Activated B cell treated with CpG ODN at 0.5 μM for 24 hours (primary cell): ENCODE measurements around the gene PYGB. TPM values are rescaled to one million over a fixed set of nuclear protein-coding genes. Genes with fewer than 3 reads are reported as not detected.

ENCODE experiments used
- ATAC-seq: fragments of 200-7000 bp; cut with Tn5 transposase; one replicate; pipeline ENCODE4 v1.10.0; 2021; ENCODE audit warnings: low read depth, mild to moderate bottlenecking, moderate library complexity
- CTCF ChIA-PET: fragments of 350-600 bp; sonication (Branson Sonifier 250); formaldehyde crosslinking; loops from one replicate; lab custom pipeline; 2021; ENCODE audit warnings: antibody characterized with exemption; lab: Charles Lee
- POLR2A ChIA-PET: fragments of 350-600 bp; sonication (Branson Sonifier 250); formaldehyde crosslinking; loops from one replicate; lab custom pipeline; 2021; ENCODE audit warnings: antibody characterized with exemption; lab: Charles Lee
- DNase-seq: peaks from one replicate; pipeline ENCODE4 v3.0.0; 2022
- H3K27ac Mint-ChIP-seq: one replicate; pipeline ENCODE4 v1.8.0; 2020; ENCODE audit warnings: mixed read lengths
- H3K27me3 Mint-ChIP-seq: one replicate; pipeline ENCODE4 v1.8.0; 2021; ENCODE audit warnings: mixed read lengths
- H3K36me3 Mint-ChIP-seq: one replicate; pipeline ENCODE4 v1.8.0; 2021; ENCODE audit warnings: low read depth, mixed read lengths
- H3K4me1 Mint-ChIP-seq: one replicate; pipeline ENCODE4 v1.8.0; 2021; ENCODE audit warnings: mixed read lengths
- H3K4me3 Mint-ChIP-seq: one replicate; pipeline ENCODE4 v1.8.0; 2020; ENCODE audit warnings: mild to moderate bottlenecking, mixed read lengths
- H3K9me3 Mint-ChIP-seq: one replicate; pipeline ENCODE4 v1.8.0; 2020; ENCODE audit warnings: mixed read lengths
- intact Hi-C: fragments of 100-400 bp; cut with micrococcal nuclease; formaldehyde crosslinking; loops from one replicate; pipeline ENCODE4 v1.15.1; 2024
- total RNA-seq: library from RNA; stranded (reverse); gene quantifications from 2 replicates; pipeline ENCODE4 v1.2.3, GENCODE V29; 2022
- TF ChIP-seq, protein P1 (sequence below): fragments of 200-600 bp; IDR thresholded peaks from one replicate; pipeline ENCODE4 v1.8.0; 2022; ENCODE audit warnings: antibody characterized with exemption, mild to moderate bottlenecking

Gene PYGB
- total RNA-seq, 1 donor from 2014 or later: 23.5 TPM

- Mint-ChIP-seq H3K4me3 (no peak overlapping the region), H3K9me3 (no peaks in the 10 kb centered on the region), H3K27me3 (peaks cover 3% of the 10 kb centered on the region), H3K36me3 (peaks cover 5% of the 10 kb centered on the region), H3K4me1 (peaks cover 25% of the 10 kb centered on the region), H3K27ac (no peak overlapping the region)
- intact Hi-C loops: no loop called here
- ATAC-seq (no peak), DNase-seq (no peak)
- CTCF ChIA-PET: no interaction called here
- TF ChIP-seq, protein P1, sequence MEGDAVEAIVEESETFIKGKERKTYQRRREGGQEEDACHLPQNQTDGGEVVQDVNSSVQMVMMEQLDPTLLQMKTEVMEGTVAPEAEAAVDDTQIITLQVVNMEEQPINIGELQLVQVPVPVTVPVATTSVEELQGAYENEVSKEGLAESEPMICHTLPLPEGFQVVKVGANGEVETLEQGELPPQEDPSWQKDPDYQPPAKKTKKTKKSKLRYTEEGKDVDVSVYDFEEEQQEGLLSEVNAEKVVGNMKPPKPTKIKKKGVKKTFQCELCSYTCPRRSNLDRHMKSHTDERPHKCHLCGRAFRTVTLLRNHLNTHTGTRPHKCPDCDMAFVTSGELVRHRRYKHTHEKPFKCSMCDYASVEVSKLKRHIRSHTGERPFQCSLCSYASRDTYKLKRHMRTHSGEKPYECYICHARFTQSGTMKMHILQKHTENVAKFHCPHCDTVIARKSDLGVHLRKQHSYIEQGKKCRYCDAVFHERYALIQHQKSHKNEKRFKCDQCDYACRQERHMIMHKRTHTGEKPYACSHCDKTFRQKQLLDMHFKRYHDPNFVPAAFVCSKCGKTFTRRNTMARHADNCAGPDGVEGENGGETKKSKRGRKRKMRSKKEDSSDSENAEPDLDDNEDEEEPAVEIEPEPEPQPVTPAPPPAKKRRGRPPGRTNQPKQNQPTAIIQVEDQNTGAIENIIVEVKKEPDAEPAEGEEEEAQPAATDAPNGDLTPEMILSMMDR: no peak
- POLR2A ChIA-PET: no interaction called here
Measured at GRCh38 chr20:25250508-25250907, 2.6 kb downstream of the PYGB start.

GRCh38 chr20:25251019-25251418 lies 3.1 kb downstream of the PYGB start:
- H3K27ac Mint-ChIP-seq: no peak overlapping the region
- TF ChIP-seq, protein P1: no peak
- H3K4me3 Mint-ChIP-seq: no peak overlapping the region
- no peaks in the 10 kb centered on the region for H3K9me3 Mint-ChIP-seq
- DNase-seq (no peak), ATAC-seq (no peak)
- H3K4me1 Mint-ChIP-seq: peaks cover 25% of the 10 kb centered on the region
- intact Hi-C loops: no loop called here
- POLR2A ChIA-PET: no interaction called here
- H3K27me3 Mint-ChIP-seq: peaks cover 3% of the 10 kb centered on the region
- H3K36me3 Mint-ChIP-seq: peaks cover 5% of the 10 kb centered on the region
- CTCF ChIA-PET: no interaction called here

DNA sequence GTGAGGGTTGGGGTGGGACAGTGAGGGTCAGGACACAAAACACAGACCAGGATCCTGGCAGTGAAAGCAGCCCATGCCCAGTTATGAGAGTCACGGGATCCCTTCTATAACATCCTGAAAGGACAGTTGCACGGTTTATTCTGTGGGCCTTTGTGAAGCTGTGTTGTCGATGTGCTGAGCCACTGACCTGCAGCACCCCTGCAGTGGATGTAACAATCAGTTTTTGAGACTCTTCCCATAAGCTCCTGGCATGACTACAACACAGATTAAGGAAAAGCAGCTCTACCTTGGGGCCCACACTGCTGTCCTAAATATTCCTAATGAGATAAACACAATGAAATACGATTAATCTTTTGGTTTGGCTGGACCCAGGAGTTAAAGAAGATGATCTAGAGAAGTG lies 3.7 kb downstream of the PYGB start:
- H3K27ac Mint-ChIP-seq: no peak overlapping the region
- ChIA-PET POLR2A (no interaction called here), CTCF (interaction anchor here (0.9 kb wide), 1 partner anchor 18 kb away, joined by 3 read pairs; no protein-coding TSS in a partner anchor)
- intact Hi-C loops: no loop called here
- peaks cover 20% of the 10 kb centered on the region for H3K4me1 Mint-ChIP-seq
- ATAC-seq (no peak), DNase-seq (no peak)
- no peak overlapping the region for H3K4me3 Mint-ChIP-seq
- H3K36me3 Mint-ChIP-seq: peaks cover 5% of the 10 kb centered on the region
- no peaks in the 10 kb centered on the region for H3K9me3 Mint-ChIP-seq
- TF ChIP-seq, protein P1: no peak
- H3K27me3 Mint-ChIP-seq: peaks cover 2% of the 10 kb centered on the region

- CTCF ChIA-PET: interaction anchor here (0.9 kb wide), 1 partner anchor 18 kb away, joined by 3 read pairs; no protein-coding TSS in a partner anchor
- H3K27ac Mint-ChIP-seq: no peak overlapping the region
- H3K36me3 Mint-ChIP-seq: peaks cover 5% of the 10 kb centered on the region
- H3K4me3 Mint-ChIP-seq: no peak overlapping the region
- ATAC-seq (no peak), DNase-seq (no peak)
- intact Hi-C loops: no loop called here
- H3K27me3 Mint-ChIP-seq: no peaks in the 10 kb centered on the region
- POLR2A ChIA-PET: no interaction called here
- no peaks in the 10 kb centered on the region for H3K9me3 Mint-ChIP-seq
- H3K4me1 Mint-ChIP-seq: peaks cover 13% of the 10 kb centered on the region
- TF ChIP-seq, protein P1: no peak
Measured at GRCh38 chr20:25252230-25252651, 4.4 kb downstream of the PYGB start.

DNA sequence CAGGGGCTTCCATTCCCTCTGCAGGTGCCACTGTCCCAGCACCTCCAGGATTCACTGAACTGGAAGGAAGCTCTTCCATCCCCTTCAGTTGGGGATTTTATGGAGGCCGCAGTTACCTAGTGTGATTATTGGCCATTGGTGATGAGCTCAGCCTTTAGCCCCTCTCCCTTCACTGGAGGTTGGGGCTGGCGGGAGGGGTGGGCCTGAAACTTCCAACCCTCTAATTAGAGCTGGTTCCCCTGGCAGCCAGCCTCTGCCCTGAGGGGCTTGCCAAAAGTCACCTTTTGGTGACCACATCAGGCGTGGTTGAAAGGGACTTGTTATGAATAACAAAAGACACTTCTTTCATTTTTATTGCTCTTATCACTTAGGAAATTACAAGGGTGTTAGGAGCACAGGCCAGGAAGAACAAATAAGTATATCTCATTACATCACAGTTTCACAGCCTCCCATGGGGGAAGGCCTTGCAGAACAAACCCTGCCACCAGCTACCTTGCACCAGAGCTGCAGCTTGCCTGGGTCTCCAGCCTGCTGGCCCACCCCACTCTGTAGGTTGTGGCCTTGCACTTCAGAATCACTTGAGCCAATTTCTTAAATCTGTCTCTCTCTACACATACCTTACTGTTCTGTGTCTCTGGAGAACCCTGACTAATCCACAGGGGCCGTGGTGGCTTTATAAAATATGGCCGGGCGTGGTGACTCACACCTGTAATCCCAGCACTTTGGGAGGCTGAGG lies 5.0 kb downstream of the PYGB start:
- DNase-seq (no peak), ATAC-seq (no peak)
- Mint-ChIP-seq H3K27me3 (no peaks in the 10 kb centered on the region), H3K4me3 (no peak overlapping the region), H3K9me3 (no peaks in the 10 kb centered on the region), H3K36me3 (peaks cover 5% of the 10 kb centered on the region), H3K27ac (no peak overlapping the region), H3K4me1 (peaks cover 12% of the 10 kb centered on the region)
- POLR2A ChIA-PET: no interaction called here
- intact Hi-C loops: no loop called here
- CTCF ChIA-PET: no interaction called here
- TF ChIP-seq, protein P1: no peak
